ENCODE results near the gene PROC.
A peak's percentile ranks its signal among the peaks of the same experiment; 100 is the strongest.

The PROC gene

GRCh38 chr2:127414638-127415592 is 3.3 kb upstream of the PROC start:
- DNase-seq (ENCODE audit: low spot score), result no peak

- peak; percentile 83 for DNase-seq (ENCODE audit: low spot score)
Measured at GRCh38 chr2:127415593-127416505, 2.4 kb upstream of the PROC start.

GRCh38 chr2:127416506-127417001 is 1.7 kb upstream of the PROC start:
- no peak for DNase-seq (ENCODE audit: low spot score)

DNA sequence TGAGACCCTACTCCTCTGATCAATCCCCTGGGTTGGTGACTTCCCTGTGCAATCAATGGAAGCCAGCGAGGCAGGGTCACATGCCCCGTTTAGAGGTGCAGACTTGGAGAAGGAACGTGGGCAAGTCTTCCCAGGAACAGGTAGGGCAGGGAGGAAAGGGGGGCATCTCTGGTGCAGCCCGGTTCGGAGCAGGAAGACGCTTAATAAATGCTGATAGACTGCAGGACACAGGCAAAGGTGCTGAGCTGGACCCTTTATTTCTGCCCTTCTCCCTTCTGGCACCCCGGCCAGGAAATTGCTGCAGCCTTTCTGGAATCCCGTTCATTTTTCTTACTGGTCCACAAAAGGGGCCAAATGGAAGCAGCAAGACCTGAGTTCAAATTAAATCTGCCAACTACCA is 821 bp upstream of the PROC start:
- no peak for DNase-seq (ENCODE audit: low spot score)

DNA sequence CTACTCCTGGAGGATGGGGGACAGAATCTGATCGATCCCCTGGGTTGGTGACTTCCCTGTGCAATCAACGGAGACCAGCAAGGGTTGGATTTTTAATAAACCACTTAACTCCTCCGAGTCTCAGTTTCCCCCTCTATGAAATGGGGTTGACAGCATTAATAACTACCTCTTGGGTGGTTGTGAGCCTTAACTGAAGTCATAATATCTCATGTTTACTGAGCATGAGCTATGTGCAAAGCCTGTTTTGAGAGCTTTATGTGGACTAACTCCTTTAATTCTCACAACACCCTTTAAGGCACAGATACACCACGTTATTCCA is 844 bp downstream of the PROC start:
- no peak for DNase-seq (ENCODE audit: low spot score)

- DNase-seq (ENCODE audit: low spot score), result no peak
Measured at GRCh38 chr2:127419448-127420038, 1.3 kb downstream of the PROC start.

DNA sequence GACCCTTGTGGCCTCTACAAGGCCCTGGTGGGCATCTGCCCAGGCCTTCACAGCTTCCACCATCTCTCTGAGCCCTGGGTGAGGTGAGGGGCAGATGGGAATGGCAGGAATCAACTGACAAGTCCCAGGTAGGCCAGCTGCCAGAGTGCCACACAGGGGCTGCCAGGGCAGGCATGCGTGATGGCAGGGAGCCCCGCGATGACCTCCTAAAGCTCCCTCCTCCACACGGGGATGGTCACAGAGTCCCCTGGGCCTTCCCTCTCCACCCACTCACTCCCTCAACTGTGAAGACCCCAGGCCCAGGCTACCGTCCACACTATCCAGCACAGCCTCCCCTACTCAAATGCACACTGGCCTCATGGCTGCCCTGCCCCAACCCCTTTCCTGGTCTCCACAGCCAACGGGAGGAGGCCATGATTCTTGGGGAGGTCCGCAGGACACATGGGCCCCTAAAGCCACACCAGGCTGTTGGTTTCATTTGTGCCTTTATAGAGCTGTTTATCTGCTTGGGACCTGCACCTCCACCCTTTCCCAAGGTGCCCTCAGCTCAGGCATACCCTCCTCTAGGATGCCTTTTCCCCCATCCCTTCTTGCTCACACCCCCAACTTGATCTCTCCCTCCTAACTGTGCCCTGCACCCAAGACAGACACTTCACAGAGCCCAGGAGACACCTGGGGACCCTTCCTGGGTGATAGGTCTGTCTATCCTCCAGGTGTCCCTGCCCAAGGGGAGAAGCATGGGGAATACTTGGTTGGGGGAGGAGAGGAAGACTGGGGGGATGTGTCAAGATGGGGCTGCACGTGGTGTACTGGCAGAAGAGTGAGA is 2.0 kb downstream of the PROC start:
- no peak for DNase-seq (ENCODE audit: low spot score)

DNA sequence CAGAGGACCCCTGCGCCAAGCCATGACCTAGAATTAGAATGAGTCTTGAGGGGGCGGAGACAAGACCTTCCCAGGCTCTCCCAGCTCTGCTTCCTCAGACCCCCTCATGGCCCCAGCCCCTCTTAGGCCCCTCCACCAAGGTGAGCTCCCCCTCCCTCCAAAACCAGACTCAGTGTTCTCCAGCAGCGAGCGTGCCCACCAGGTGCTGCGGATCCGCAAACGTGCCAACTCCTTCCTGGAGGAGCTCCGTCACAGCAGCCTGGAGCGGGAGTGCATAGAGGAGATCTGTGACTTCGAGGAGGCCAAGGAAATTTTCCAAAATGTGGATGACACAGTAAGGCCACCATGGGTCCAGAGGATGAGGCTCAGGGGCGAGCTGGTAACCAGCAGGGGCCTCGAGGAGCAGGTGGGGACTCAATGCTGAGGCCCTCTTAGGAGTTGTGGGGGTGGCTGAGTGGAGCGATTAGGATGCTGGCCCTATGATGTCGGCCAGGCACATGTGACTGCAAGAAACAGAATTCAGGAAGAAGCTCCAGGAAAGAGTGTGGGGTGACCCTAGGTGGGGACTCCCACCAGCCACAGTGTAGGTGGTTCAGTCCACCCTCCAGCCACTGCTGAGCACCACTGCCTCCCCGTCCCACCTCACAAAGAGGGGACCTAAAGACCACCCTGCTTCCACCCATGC is 3.0 kb downstream of the PROC start:
- no peak for DNase-seq (ENCODE audit: low spot score)

GRCh38 chr2:127421871-127422558 is 3.8 kb downstream of the PROC start:
- DNase-seq (ENCODE audit: low spot score), result no peak

- peak; percentile 38 for DNase-seq (ENCODE audit: low spot score)
Measured at GRCh38 chr2:127422559-127423477, 4.6 kb downstream of the PROC start.

- DNase-seq (ENCODE audit: low spot score), result peak; percentile 74
Measured at GRCh38 chr2:127423478-127423843, 5.2 kb downstream of the PROC start.

DNA sequence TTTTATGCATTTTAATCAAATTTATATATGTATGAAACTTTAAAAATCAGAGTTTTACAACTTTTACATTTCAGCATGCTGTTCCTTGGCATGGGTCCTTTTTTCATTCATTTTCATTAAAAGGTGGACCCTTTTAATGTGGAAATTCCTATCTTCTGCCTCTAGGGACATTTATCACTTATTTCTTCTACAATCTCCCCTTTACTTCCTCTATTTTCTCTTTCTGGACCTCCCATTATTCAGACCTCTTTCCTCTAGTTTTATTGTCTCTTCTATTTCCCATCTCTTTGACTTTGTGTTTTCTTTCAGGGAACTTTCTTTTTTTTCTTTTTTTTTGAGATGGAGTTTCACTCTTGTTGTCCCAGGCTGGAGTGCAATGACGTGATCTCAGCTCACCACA is 5.7 kb downstream of the PROC start:
- DNase-seq (ENCODE audit: low spot score), result no peak

GRCh38 chr2:127424598-127425520 is 6.6 kb downstream of the PROC start:
- no peak for DNase-seq (ENCODE audit: low spot score)

DNA sequence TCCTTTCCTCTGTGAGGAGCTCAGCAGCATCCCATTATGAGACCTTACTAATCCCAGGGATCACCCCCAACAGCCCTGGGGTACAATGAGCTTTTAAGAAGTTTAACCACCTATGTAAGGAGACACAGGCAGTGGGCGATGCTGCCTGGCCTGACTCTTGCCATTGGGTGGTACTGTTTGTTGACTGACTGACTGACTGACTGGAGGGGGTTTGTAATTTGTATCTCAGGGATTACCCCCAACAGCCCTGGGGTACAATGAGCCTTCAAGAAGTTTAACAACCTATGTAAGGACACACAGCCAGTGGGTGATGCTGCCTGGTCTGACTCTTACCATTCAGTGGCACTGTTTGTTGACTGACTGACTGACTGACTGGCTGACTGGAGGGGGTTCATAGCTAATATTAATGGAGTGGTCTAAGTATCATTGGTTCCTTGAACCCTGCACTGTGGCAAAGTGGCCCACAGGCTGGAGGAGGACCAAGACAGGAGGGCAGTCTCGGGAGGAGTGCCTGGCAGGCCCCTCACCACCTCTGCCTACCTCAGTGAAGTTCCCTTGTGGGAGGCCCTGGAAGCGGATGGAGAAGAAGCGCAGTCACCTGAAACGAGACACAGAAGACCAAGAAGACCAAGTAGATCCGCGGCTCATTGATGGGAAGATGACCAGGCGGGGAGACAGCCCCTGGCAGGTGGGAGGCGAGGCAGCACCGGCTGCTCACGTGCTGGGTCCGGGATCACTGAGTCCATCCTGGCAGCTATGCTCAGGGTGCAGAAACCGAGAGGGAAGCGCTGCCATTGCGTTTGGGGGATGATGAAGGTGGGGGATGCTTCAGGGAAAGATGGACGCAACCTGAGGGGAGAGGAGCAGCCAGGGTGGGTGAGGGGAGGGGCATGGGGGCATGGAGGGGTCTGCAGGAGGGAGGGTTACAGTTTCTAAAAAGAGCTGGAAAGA is 7.6 kb downstream of the PROC start:
- DNase-seq (ENCODE audit: low spot score), result no peak

DNA sequence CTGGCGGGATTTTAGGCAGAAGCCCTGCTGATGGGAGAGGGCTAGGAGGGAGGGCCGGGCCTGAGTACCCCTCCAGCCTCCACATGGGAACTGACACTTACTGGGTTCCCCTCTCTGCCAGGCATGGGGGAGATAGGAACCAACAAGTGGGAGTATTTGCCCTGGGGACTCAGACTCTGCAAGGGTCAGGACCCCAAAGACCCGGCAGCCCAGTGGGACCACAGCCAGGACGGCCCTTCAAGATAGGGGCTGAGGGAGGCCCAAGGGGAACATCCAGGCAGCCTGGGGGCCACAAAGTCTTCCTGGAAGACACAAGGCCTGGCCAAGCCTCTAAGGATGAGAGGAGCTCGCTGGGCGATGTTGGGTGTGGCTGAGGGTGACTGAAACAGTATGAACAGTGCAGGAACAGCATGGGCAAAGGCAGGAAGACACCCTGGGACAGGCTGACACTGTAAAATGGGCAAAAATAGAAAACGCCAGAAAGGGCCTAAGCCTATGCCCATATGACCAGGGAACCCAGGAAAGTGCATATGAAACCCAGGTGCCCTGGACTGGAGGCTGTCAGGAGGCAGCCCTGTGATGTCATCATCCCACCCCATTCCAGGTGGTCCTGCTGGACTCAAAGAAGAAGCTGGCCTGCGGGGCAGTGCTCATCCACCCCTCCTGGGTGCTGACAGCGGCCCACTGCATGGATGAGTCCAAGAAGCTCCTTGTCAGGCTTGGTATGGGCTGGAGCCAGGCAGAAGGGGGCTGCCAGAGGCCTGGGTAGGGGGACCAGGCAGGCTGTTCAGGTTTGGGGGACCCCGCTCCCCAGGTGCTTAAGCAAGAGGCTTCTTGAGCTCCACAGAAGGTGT is 8.5 kb downstream of the PROC start:
- no peak for DNase-seq (ENCODE audit: low spot score)

Data from SW480 (cell line).